ENCODE measurements around the gene TICAM2.

TICAM2 gene

GRCh38 chr5:115626445-115626823 is 24.2 kb upstream of the TICAM2 start:
- no peak for TF ChIP-seq CTCF (IDR thresholded peaks at IDR 0.05; ENCODE audit: insufficient read depth, missing control alignments)
- DNase-seq (ENCODE audit: insufficient read length, low spot score) (no peak), FAIRE-seq (no peak)

- FAIRE-seq (no peak), DNase-seq (ENCODE audit: insufficient read length, low spot score) (peak; percentile 38)
- TF ChIP-seq CTCF (IDR thresholded peaks at IDR 0.05; ENCODE audit: insufficient read depth, missing control alignments): no peak
These were observed 23.5 kb upstream of the TICAM2 start, which contains the start of gene TMED7 for GRCh38 chr5:115625579-115626444. TMED7 (minus strand) TSS chr5:115626036; CDS start chr5:115625792, 244 bp downstream.

GRCh38 chr5:115624994-115625393 is 22.7 kb upstream of the TICAM2 start:
- DNase-seq (ENCODE audit: insufficient read length, low spot score): no peak
- TF ChIP-seq CTCF (IDR thresholded peaks at IDR 0.05; ENCODE audit: insufficient read depth, missing control alignments): no peak
- no peak for FAIRE-seq

GRCh38 chr5:115623658-115624057 is 21.4 kb upstream of the TICAM2 start:
- FAIRE-seq: no peak
- TF ChIP-seq CTCF (IDR thresholded peaks at IDR 0.05; ENCODE audit: insufficient read depth, missing control alignments): no peak
- DNase-seq (ENCODE audit: insufficient read length, low spot score): no peak

GRCh38 chr5:115621365-115621900 is 19.2 kb upstream of the TICAM2 start:
- no peak for FAIRE-seq
- no peak for DNase-seq (ENCODE audit: insufficient read length, low spot score)
- TF ChIP-seq CTCF (IDR thresholded peaks at IDR 0.05; ENCODE audit: insufficient read depth, missing control alignments): no peak

GRCh38 chr5:115616892-115617291 is 14.6 kb upstream of the TICAM2 start:
- no peak for DNase-seq (ENCODE audit: insufficient read length, low spot score)
- FAIRE-seq: no peak

More at GRCh38 chr5:115616892-115617291, 14.6 kb upstream of the TICAM2 start:
- TF ChIP-seq CTCF (IDR thresholded peaks at IDR 0.05; ENCODE audit: insufficient read depth, missing control alignments): no peak
